ENCODE measurements around the gene NEB.

- TF ChIP-seq, protein P1, sequence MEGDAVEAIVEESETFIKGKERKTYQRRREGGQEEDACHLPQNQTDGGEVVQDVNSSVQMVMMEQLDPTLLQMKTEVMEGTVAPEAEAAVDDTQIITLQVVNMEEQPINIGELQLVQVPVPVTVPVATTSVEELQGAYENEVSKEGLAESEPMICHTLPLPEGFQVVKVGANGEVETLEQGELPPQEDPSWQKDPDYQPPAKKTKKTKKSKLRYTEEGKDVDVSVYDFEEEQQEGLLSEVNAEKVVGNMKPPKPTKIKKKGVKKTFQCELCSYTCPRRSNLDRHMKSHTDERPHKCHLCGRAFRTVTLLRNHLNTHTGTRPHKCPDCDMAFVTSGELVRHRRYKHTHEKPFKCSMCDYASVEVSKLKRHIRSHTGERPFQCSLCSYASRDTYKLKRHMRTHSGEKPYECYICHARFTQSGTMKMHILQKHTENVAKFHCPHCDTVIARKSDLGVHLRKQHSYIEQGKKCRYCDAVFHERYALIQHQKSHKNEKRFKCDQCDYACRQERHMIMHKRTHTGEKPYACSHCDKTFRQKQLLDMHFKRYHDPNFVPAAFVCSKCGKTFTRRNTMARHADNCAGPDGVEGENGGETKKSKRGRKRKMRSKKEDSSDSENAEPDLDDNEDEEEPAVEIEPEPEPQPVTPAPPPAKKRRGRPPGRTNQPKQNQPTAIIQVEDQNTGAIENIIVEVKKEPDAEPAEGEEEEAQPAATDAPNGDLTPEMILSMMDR (IDR thresholded peaks at IDR 0.05): no peak
- TF ChIP-seq POLR2A (IDR thresholded peaks at IDR 0.05): no peak
These were observed 124.6 kb downstream of the NEB start for GRCh38 chr2:151609705-151610104.
